K562 (cell line): Measurements from ENCODE around the gene FLT1. TPM values are rescaled to one million over a fixed set of nuclear protein-coding genes. Genes with fewer than 3 reads are reported as not detected.

Experiments used
- ARID1B ChIP-seq: fragments of 450-650 bp; IDR thresholded peaks from 2 replicates; pipeline ENCODE4 v1.6.1; 2016; ENCODE audit warnings: antibody characterized with exemption, mild to moderate bottlenecking, inconsistent platforms
- ARID4B ChIP-seq: sonication (generic); formaldehyde crosslinking; IDR thresholded peaks from 2 replicates; pipeline ENCODE4 v1.8.0; 2022; ENCODE audit warnings: mild to moderate bottlenecking, missing genetic modification reagents
- ATF1 ChIP-seq, 2 experiments: fragments of 450-650 bp in 1 of 2; IDR thresholded peaks; 2 replicates each; pipeline ENCODE4 v1.6.1; 2016; ENCODE audit warnings: missing compliant biosample characterization in 1 of 2, missing genetic modification characterization in 1 of 2
- BRD4 ChIP-seq: fragments of 200-600 bp; sonication (generic); IDR thresholded peaks from 2 replicates; pipeline ENCODE4 v1.6.1; 2017; ENCODE audit warnings: inconsistent platforms
- CCNT2 ChIP-seq: IDR thresholded peaks from 2 replicates; pipeline ENCODE4 v1.6.1; 2011; ENCODE audit warnings: borderline replicate concordance, low read depth, mild to moderate bottlenecking, moderate library complexity, mixed read lengths, low read length; ENCODE audit not compliant: insufficient read length; ENCODE audit errors: extremely low read depth
- CEBPG ChIP-seq, 3 experiments: fragments of 200-800 bp in 1 of 3; sonication (Bioruptor generic) in 1 of 3; sonication (generic) in 1 of 3; formaldehyde crosslinking in 1 of 3; IDR thresholded peaks in 2 of 3; conservative IDR thresholded peaks in 1 of 3; 2 replicates each; pipeline versions ENCODE4 v1.6.1 to v1.8.0; 2016 to 2022; ENCODE audit warnings: missing compliant biosample characterization in 2 of 3, missing genetic modification characterization in 2 of 3, mild to moderate bottlenecking in 1 of 3, missing genetic modification reagents in 1 of 3
- CTBP1 ChIP-seq: fragments of 450-650 bp; IDR thresholded peaks from 2 replicates; pipeline ENCODE4 v1.6.1; 2016; ENCODE audit warnings: borderline replicate concordance
- CXXC5 ChIP-seq: fragments of 250-450 bp; sonication (Bioruptor Pico); IDR thresholded peaks from 2 replicates; pipeline ENCODE4 v1.8.0; 2022; ENCODE audit warnings: inconsistent platforms, mild to moderate bottlenecking, moderate library complexity
- GATAD2B ChIP-seq: fragments of 450-650 bp; IDR thresholded peaks from 2 replicates; pipeline ENCODE4 v1.6.1; 2017; ENCODE audit warnings: mild to moderate bottlenecking, borderline replicate concordance
- GTF2E2 ChIP-seq: fragments of 200-800 bp; sonication (Bioruptor generic); IDR thresholded peaks from 2 replicates; pipeline ENCODE4 v1.6.1; 2016; ENCODE audit warnings: missing genetic modification characterization, missing compliant biosample characterization
- HNRNPUL1 ChIP-seq: fragments of 200-400 bp; formaldehyde crosslinking; IDR thresholded peaks from 2 replicates; pipeline ENCODE4 v1.6.1; 2017; ENCODE audit warnings: low read length
- IRF9 ChIP-seq: fragments of 450-650 bp; IDR thresholded peaks from 2 replicates; pipeline ENCODE4 v1.6.1; 2016; ENCODE audit warnings: missing biosample characterization, missing genetic modification characterization
- KAT2B ChIP-seq: IDR thresholded peaks from one replicate; pipeline ENCODE4 v1.6.1; 2012; ENCODE audit warnings: low read depth, mild to moderate bottlenecking, control low read depth, inconsistent platforms, low read length, moderate library complexity
- KDM1A ChIP-seq, 2 experiments: fragments of 450-650 bp; IDR thresholded peaks; 2 replicates each; pipeline ENCODE4 v1.6.1; 2016; ENCODE audit warnings: mild to moderate bottlenecking in 2 of 2
- KLF10 ChIP-seq: fragments of 250-450 bp; sonication (Bioruptor Pico); IDR thresholded peaks from 2 replicates; pipeline ENCODE4 v1.6.1; 2021; ENCODE audit warnings: matching md5 sums
- NBN ChIP-seq: fragments of 450-650 bp; IDR thresholded peaks from 2 replicates; pipeline ENCODE4 v1.6.1; 2016; ENCODE audit warnings: low read depth, mild to moderate bottlenecking
- ZBTB33 ChIP-seq: sonication (generic); formaldehyde crosslinking; IDR thresholded peaks from 2 replicates; pipeline ENCODE4 v1.8.1; 2023; ENCODE audit warnings: mild to moderate bottlenecking, missing genetic modification reagents
- ZBTB49 ChIP-seq: sonication (generic); formaldehyde crosslinking; IDR thresholded peaks from 2 replicates; pipeline ENCODE4 v1.8.0; 2022; ENCODE audit warnings: missing genetic modification reagents, mild to moderate bottlenecking, borderline replicate concordance
- ZKSCAN1 ChIP-seq: fragments of 150-350 bp; IDR thresholded peaks from 2 replicates; pipeline ENCODE4 v1.6.1; 2016; ENCODE audit warnings: low read depth, low read length
- ZNF174 ChIP-seq: fragments of 250-450 bp; sonication (Bioruptor Pico); IDR thresholded peaks from 2 replicates; pipeline ENCODE4 v1.4.0; 2020; ENCODE audit warnings: mild to moderate bottlenecking
- polyA plus RNA-seq, 8 experiments: library from polyadenylated mRNA; depleted of rRNA in 4 of 8; stranded (reverse) in 5 of 8; unstranded in 3 of 8; fragments of >200 nt; fragmentation: Nextera tagmentation in 2 of 8; fragmentation: Illumina TruSeq in 1 of 8; extraction: Ambion mirVana in 2 of 8; extraction: Trizol in 1 of 8; gene quantifications; 2 replicates each; pipeline versions ENCODE4 v1.2.1 to v1.2.3, GENCODE V29; 2011 to 2014; ENCODE audit warnings: inconsistent platforms in 1 of 8, missing spikeins in 1 of 8
- total RNA-seq, 7 experiments: library from RNA; depleted of rRNA in 6 of 7; stranded (reverse); fragments of >200 nt in 6 of 7; fragmentation: Illumina TruSeq in 2 of 7; extraction: Trizol in 2 of 7; gene quantifications; 2 replicates each; pipeline versions ENCODE4 v1.2.1 to v1.2.3, GENCODE V29; 2011 to 2021; ENCODE audit warnings: low replicate concordance in 1 of 7

Gene FLT1
- total and polyA plus RNA-seq, 9 of the 15 experiments (the other 6 are each of a cell fraction or from before 2014, with no cell fraction given): 0.01 to 2.0 (median 0.22) TPM

- no peak for TF ChIP-seq ZNF174 (CRISPR knock-in tag)
- no peak for TF ChIP-seq KAT2B
- TF ChIP-seq ARID1B: peak; percentile 91
- peak; percentile 50 to 56; a peak in 1 of 4 replicates for TF ChIP-seq KDM1A (IDR thresholded peaks at IDR 0.05)
- no peak for TF ChIP-seq CEBPG (CRISPR knock-in tag; IDR thresholded peaks at IDR 0.05)
- TF ChIP-seq CEBPG (tag; conservative IDR thresholded peaks at IDR 0.05 in 1 of 2, IDR thresholded peaks at IDR 0.05 in 1 of 2): no peak
- no peak for TF ChIP-seq ZBTB33 (CRISPR knock-in tag)
- TF ChIP-seq KLF10 (CRISPR knock-in tag): no peak
- no peak for TF ChIP-seq ATF1 (CRISPR knock-in tag; IDR thresholded peaks at IDR 0.05)
- no peak for TF ChIP-seq ATF1 (tag; IDR thresholded peaks at IDR 0.05)
- TF ChIP-seq GATAD2B: no peak
- TF ChIP-seq ARID4B (CRISPR knock-in tag): no peak
- peak; percentile 58 for TF ChIP-seq CCNT2
- TF ChIP-seq IRF9 (tag): no peak
- no peak for TF ChIP-seq ZKSCAN1
- no peak for TF ChIP-seq GTF2E2 (tag)
- TF ChIP-seq ZBTB49 (CRISPR knock-in tag): no peak
- TF ChIP-seq BRD4: no peak
- no peak for TF ChIP-seq CXXC5 (CRISPR knock-in tag)
- peak; percentile 65; the same call in 1 of the 2 replicates for TF ChIP-seq CTBP1
- no peak for TF ChIP-seq HNRNPUL1
- no peak for TF ChIP-seq NBN
These were observed 44.0 kb upstream of the FLT1 start (continued) for GRCh38 chr13:28538932-28539331.
